ENCODE data around the gene PAX7.

The PAX7 gene

GRCh38 chr1:18634276-18634675, 3.6 kb downstream of the PAX7 start:
- no peak for TF ChIP-seq CTCF (IDR thresholded peaks at IDR 0.05)
- TF ChIP-seq ZFX (IDR thresholded peaks at IDR 0.05; ENCODE audit: borderline replicate concordance): no peak
- no peak overlapping the region for H3K27ac ChIP-seq

- no peak overlapping the region for H3K27ac ChIP-seq
- TF ChIP-seq ZFX (IDR thresholded peaks at IDR 0.05; ENCODE audit: borderline replicate concordance): no peak
- no peak for TF ChIP-seq CTCF (IDR thresholded peaks at IDR 0.05)
Observed at GRCh38 chr1:18635070-18635577, 4.5 kb downstream of the PAX7 start.

- no peak for TF ChIP-seq ZFX (IDR thresholded peaks at IDR 0.05; ENCODE audit: borderline replicate concordance)
- no peak for TF ChIP-seq CTCF (IDR thresholded peaks at IDR 0.05)
- no peak overlapping the region for H3K27ac ChIP-seq
Observed at GRCh38 chr1:18635891-18636595, 5.4 kb downstream of the PAX7 start.

- TF ChIP-seq CTCF (IDR thresholded peaks at IDR 0.05) (no peak), ZFX (IDR thresholded peaks at IDR 0.05; ENCODE audit: borderline replicate concordance) (no peak)
- H3K27ac ChIP-seq: no peak overlapping the region
Observed at GRCh38 chr1:18636596-18637508, 6.2 kb downstream of the PAX7 start.

GRCh38 chr1:18637511-18637960, 6.9 kb downstream of the PAX7 start:
- no peak overlapping the region for H3K27ac ChIP-seq
- TF ChIP-seq CTCF (IDR thresholded peaks at IDR 0.05) (no peak), ZFX (IDR thresholded peaks at IDR 0.05; ENCODE audit: borderline replicate concordance) (no peak)

DNA sequence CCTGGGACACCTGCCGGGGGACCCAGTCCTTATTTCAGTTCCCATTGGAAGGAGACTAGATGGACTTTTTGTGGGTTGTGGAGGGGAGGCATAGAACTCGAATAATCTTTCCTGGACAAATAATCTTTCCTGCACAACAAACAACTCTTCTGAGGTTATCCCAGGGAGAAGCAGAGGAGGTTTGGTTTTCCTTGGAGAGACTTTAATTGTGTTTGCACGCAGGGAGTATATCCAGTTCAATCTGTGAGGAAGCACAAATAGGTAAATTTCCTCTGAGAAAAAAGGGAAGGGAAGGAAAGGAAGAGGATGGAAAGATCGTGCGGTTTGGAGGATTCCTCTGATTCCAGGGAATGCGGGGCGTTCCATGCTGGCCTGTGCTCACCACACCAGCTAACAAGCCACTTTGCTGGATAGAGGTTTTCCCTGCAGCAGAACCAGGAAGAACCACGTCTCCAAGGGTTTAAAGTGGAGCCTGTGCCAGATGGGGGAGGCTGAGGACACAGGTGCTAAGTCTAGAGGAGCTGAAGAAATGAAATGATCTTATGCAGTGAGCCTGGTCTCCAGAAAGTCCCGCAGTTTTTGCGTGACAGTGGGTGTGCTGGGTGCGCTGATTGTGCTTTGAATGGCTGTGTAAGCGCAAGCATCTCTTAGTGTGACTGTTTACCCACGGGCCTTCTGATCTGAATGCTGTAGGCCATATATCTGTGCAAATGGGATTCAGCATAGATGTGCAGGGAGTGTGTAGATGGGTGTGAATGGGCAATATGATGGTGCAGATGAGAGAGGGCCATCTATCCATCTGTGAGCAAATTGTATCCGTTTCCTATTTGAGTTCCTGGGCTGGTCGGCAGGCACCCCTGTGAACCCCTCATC, 7.6 kb downstream of the PAX7 start:
- no peak for TF ChIP-seq CTCF (IDR thresholded peaks at IDR 0.05)
- no peak for TF ChIP-seq ZFX (IDR thresholded peaks at IDR 0.05; ENCODE audit: borderline replicate concordance)
- H3K27ac ChIP-seq: no peak overlapping the region
